ENCODE data around the gene CBLB. TPM values are rescaled to one million over a fixed set of nuclear protein-coding genes. Genes with fewer than 3 reads are reported as not detected.

CBLB gene
- total RNA-seq, 2 experiments from 2014 or later: 72.8 to 78.9 TPM

DNA sequence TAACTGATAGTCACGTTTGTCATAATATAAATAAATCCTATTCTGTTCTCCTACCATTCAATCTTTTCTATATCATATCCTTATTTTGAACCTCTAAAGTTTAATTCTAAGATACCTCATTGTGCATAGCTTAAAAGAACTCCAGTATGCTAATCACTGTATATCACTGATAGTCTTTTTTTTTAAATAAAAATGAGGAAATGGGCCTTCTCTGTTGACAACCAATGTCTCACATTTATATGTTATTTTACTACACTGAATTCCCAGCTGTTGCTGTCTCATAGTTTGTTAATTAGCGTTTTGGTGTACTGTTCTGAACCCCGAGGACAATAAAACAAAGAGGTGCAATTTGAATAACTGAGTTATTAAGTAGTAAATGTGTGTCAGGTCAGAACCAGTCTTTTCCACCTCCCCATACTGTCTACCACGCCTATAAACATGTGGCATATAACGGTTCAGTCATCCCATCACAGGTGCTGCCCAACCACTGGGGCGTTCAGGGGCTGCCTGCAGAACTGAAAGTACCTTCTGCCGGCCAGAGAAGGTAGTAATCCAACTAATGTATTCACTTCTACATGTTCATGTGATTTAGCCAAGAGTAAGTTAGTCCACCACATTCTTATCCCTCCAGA, 14.9 kb downstream of the CBLB start:
- Mint-ChIP-seq H3K27me3 (ENCODE audit: low read depth) (no peaks in the 10 kb centered on the region), H3K4me3 (no peak overlapping the region), H3K36me3 (ENCODE audit: low read depth) (peaks cover 42% of the 10 kb centered on the region), H3K9me3 (peaks cover 3% of the 10 kb centered on the region), H3K27ac (no peak overlapping the region), H3K4me1 (ENCODE audit: low read depth) (peaks cover 49% of the 10 kb centered on the region)
- CTCF ChIA-PET: no interaction called here
- intact Hi-C loops (cut with micrococcal nuclease): loop anchor here (1.0 kb wide), 1 partner anchor 9 kb away; no protein-coding TSS in a partner anchor
- DNase-seq: no peak

DNA sequence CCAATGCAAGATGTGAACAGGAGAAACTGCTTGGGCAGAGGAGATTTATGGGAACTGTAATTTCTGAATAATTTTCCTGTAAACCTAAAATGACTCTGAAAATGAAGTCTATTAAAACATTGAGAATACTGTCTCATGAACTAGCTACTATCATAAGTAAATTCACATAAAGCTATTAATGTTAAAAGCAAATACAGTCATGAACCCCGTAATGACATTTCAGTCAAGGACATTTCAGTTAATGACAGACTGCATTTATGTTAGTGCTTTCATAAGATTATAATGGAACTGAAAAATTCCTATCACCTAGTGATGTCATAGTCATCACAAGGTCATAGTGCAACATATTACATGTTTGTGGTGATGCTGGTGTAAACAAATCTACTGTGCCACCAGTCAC, 17.2 kb downstream of the CBLB start:
- peaks cover 48% of the 10 kb centered on the region for H3K36me3 Mint-ChIP-seq (ENCODE audit: low read depth)
- H3K4me3 Mint-ChIP-seq: no peak overlapping the region
- CTCF ChIA-PET: interaction anchor here (1.8 kb wide), 1 partner anchor 12 kb away, joined by 5 read pairs; no protein-coding TSS in a partner anchor
- no peak for DNase-seq
- H3K27ac Mint-ChIP-seq: no peak overlapping the region
- peaks cover 3% of the 10 kb centered on the region for H3K9me3 Mint-ChIP-seq
- no peaks in the 10 kb centered on the region for H3K27me3 Mint-ChIP-seq (ENCODE audit: low read depth)
- peaks cover 60% of the 10 kb centered on the region for H3K4me1 Mint-ChIP-seq (ENCODE audit: low read depth)
- intact Hi-C loops (cut with micrococcal nuclease): no loop called here

DNA sequence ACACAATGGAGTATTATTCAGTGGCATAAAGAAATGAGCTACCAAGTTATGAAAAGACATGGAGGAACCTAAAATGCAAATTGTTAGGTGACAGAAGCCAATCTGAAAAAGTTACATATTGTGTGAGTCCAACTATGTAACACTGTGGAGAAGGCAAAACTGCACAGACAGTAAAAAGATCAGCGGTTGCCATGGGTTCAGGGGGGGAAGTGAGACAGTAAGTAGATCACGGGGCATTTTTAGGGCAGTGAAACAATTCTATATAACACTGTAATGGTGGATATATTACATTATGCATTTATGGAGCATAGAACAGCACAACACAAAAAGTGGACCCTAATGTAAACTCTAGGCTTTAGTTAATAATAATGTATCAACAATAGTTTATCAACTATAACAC, 17.6 kb downstream of the CBLB start:
- Mint-ChIP-seq H3K4me1 (ENCODE audit: low read depth) (peaks cover 63% of the 10 kb centered on the region), H3K27ac (peak overlapping the region; percentile 51), H3K36me3 (ENCODE audit: low read depth) (peaks cover 47% of the 10 kb centered on the region), H3K9me3 (peaks cover 3% of the 10 kb centered on the region), H3K27me3 (ENCODE audit: low read depth) (no peaks in the 10 kb centered on the region), H3K4me3 (no peak overlapping the region)
- CTCF ChIA-PET: interaction anchor here (1.8 kb wide), 1 partner anchor 11 kb away, joined by 5 read pairs; no protein-coding TSS in a partner anchor
- no peak for DNase-seq
- intact Hi-C loops (cut with micrococcal nuclease): no loop called here

GRCh38 chr3:105850593-105850992, 18.2 kb downstream of the CBLB start:
- H3K4me3 Mint-ChIP-seq: no peak overlapping the region
- CTCF ChIA-PET: no interaction called here
- intact Hi-C loops (cut with micrococcal nuclease): loop anchor here (1.0 kb wide), 1 partner anchor 8 kb away; no protein-coding TSS in a partner anchor
- H3K27ac Mint-ChIP-seq: no peak overlapping the region
- H3K27me3 Mint-ChIP-seq (ENCODE audit: low read depth): no peaks in the 10 kb centered on the region
- peaks cover 61% of the 10 kb centered on the region for H3K4me1 Mint-ChIP-seq (ENCODE audit: low read depth)
- peaks cover 44% of the 10 kb centered on the region for H3K36me3 Mint-ChIP-seq (ENCODE audit: low read depth)
- no peak for DNase-seq
- peaks cover 3% of the 10 kb centered on the region for H3K9me3 Mint-ChIP-seq

- Mint-ChIP-seq H3K4me3 (no peak overlapping the region), H3K27ac (peak overlapping the region; percentile 15), H3K36me3 (ENCODE audit: low read depth) (peaks cover 38% of the 10 kb centered on the region), H3K27me3 (ENCODE audit: low read depth) (no peaks in the 10 kb centered on the region), H3K9me3 (no peaks in the 10 kb centered on the region), H3K4me1 (ENCODE audit: low read depth) (peaks cover 62% of the 10 kb centered on the region)
- DNase-seq: no peak
- CTCF ChIA-PET: no interaction called here
- intact Hi-C loops (cut with micrococcal nuclease): no loop called here
Observed at GRCh38 chr3:105848821-105849220, 20.0 kb downstream of the CBLB start.

DNA sequence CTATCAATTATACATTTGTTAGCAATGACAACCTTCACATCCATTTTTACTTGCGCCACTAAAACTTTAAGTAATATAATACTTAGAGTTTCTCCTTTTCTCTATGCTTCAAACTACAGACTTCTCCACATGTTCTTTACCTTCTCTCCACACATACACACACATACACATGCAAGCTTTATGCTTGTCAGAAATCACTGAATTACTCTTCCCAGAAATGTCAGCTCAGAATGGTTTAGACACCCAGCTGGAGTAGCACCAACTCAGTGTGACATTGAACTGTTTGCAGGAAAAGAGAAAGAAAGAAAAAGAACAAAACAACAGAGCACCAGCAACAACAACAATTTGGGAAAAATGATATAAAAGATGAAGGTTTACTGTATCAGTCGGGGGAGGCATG, 20.9 kb downstream of the CBLB start:
- intact Hi-C loops (cut with micrococcal nuclease): loop anchor here (1.0 kb wide), 1 partner anchor 21 kb away; no protein-coding TSS in a partner anchor
- H3K36me3 Mint-ChIP-seq (ENCODE audit: low read depth): peaks cover 32% of the 10 kb centered on the region
- CTCF ChIA-PET: no interaction called here
- no peak for DNase-seq
- no peaks in the 10 kb centered on the region for H3K27me3 Mint-ChIP-seq (ENCODE audit: low read depth)
- peaks cover 60% of the 10 kb centered on the region for H3K4me1 Mint-ChIP-seq (ENCODE audit: low read depth)
- H3K4me3 Mint-ChIP-seq: peak overlapping the region; percentile 3
- H3K9me3 Mint-ChIP-seq: no peaks in the 10 kb centered on the region
- H3K27ac Mint-ChIP-seq: peak overlapping the region; percentile 70

DNA sequence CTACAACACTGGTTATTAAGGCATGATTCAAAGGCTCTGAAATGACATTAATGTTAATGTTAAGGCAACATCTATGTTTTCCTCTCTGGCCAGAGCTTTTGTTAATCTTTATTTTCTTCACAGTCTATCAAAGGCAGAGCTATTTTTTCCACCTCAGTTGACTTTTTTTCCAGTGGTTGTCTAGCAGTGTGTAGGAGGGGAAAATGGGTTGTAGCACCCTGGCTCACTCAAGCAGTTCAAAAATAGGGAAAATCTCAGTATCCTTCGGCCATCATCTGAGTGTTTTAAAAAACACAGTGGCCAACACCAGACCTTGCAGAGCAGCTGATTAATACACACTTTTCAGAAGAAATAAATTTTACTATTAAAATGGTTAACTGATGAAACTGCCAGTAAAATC, 21.4 kb downstream of the CBLB start:
- CTCF ChIA-PET: interaction anchor here (0.7 to 0.8 kb wide), 2 partner anchors 27 to 324 kb away, joined by 4 to 6 read pairs; no protein-coding TSS in a partner anchor
- peak overlapping the region; percentile 70 for H3K27ac Mint-ChIP-seq
- peaks cover 30% of the 10 kb centered on the region for H3K36me3 Mint-ChIP-seq (ENCODE audit: low read depth)
- no peak for DNase-seq
- H3K27me3 Mint-ChIP-seq (ENCODE audit: low read depth): no peaks in the 10 kb centered on the region
- H3K4me1 Mint-ChIP-seq (ENCODE audit: low read depth): peaks cover 60% of the 10 kb centered on the region
- H3K4me3 Mint-ChIP-seq: peak overlapping the region; percentile 12
- H3K9me3 Mint-ChIP-seq: no peaks in the 10 kb centered on the region
- intact Hi-C loops (cut with micrococcal nuclease): loop anchor here (1.0 kb wide), 1 partner anchor 20 kb away; no protein-coding TSS in a partner anchor

DNA sequence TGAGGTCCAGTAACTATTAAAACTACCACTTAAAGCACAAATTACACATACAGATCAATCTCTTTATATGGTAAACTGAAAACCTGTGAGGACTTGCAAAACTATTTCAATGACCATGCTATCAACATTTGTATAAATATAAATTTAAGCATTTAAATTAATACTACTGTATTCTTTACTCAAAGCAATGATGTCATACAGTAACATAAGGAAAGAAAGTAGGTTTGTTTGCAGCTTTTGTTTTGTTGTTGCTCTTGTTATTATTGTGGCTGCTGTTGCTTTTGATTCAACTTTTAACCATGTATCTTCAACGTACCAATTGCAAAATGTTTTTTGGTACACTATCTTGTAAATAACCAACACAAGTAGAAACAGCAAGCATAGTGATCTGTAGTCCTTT, 22.0 kb downstream of the CBLB start:
- peaks cover 58% of the 10 kb centered on the region for H3K4me1 Mint-ChIP-seq (ENCODE audit: low read depth)
- CTCF ChIA-PET: interaction anchor here (0.7 to 0.8 kb wide), 2 partner anchors 27 to 325 kb away, joined by 4 to 6 read pairs; no protein-coding TSS in a partner anchor
- DNase-seq: no peak
- no peak overlapping the region for H3K4me3 Mint-ChIP-seq
- H3K36me3 Mint-ChIP-seq (ENCODE audit: low read depth): peaks cover 34% of the 10 kb centered on the region
- intact Hi-C loops (cut with micrococcal nuclease): loop anchor here (1.0 kb wide), 1 partner anchor 20 kb away; no protein-coding TSS in a partner anchor
- H3K27ac Mint-ChIP-seq: peak overlapping the region; percentile 70
- H3K27me3 Mint-ChIP-seq (ENCODE audit: low read depth): no peaks in the 10 kb centered on the region
- no peaks in the 10 kb centered on the region for H3K9me3 Mint-ChIP-seq

DNA sequence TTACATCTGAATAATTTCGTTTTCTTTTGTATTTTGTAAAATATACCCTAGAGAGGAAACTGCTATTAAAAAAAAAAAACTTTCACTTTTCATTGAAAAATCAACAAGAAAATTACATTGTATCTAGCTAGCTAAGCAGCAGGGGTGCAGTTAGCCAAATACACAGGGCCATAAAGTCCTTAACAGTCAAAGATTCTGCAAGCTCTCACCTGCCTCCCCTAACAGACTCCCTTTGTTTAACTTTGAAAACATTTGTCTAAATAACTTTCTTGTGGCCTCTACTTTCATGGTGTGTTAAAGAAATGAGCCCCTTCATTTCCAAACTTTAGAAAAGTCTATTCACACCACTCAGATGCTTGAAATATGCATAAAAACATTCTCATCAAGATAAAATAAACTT, 23.3 kb downstream of the CBLB start:
- peaks cover 28% of the 10 kb centered on the region for H3K36me3 Mint-ChIP-seq (ENCODE audit: low read depth)
- no peaks in the 10 kb centered on the region for H3K27me3 Mint-ChIP-seq (ENCODE audit: low read depth)
- peaks cover 49% of the 10 kb centered on the region for H3K4me1 Mint-ChIP-seq (ENCODE audit: low read depth)
- intact Hi-C loops (cut with micrococcal nuclease): no loop called here
- no peak for DNase-seq
- no peak overlapping the region for H3K4me3 Mint-ChIP-seq
- H3K9me3 Mint-ChIP-seq: no peaks in the 10 kb centered on the region
- CTCF ChIA-PET: no interaction called here
- H3K27ac Mint-ChIP-seq: peak overlapping the region; percentile 56

DNA sequence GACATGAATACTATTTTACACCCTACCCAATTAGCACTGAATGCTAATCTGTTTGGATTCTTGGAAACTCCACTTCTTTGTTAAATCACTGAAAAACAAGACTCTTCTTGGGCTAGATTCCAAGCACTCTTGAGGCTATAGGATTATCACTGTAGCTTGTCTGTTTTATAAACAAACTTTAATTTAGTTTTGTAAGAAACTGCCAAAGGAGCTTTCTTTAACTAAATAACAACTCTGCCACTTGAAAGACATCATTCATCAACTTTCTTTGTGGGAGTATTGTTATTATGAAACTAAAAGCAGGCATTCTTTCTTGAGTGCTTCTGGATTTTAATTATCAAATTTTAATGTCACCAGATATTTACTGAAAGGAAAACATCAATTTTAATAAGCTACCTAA, 24.1 kb downstream of the CBLB start:
- H3K27ac Mint-ChIP-seq: no peak overlapping the region
- peaks cover 53% of the 10 kb centered on the region for H3K4me1 Mint-ChIP-seq (ENCODE audit: low read depth)
- CTCF ChIA-PET: no interaction called here

GRCh38 chr3:105843994-105844393, 24.8 kb downstream of the CBLB start:
- Mint-ChIP-seq H3K9me3 (no peaks in the 10 kb centered on the region), H3K36me3 (ENCODE audit: low read depth) (peaks cover 34% of the 10 kb centered on the region), H3K27me3 (ENCODE audit: low read depth) (no peaks in the 10 kb centered on the region), H3K27ac (no peak overlapping the region), H3K4me3 (no peak overlapping the region), H3K4me1 (ENCODE audit: low read depth) (peaks cover 52% of the 10 kb centered on the region)
- CTCF ChIA-PET: no interaction called here
- no peak for DNase-seq
- intact Hi-C loops (cut with micrococcal nuclease): loop anchor here (1.0 kb wide), 1 partner anchor 9 kb away; no protein-coding TSS in a partner anchor

More for the DNA sequence above, 24.1 kb downstream of the CBLB start:
- H3K4me3 Mint-ChIP-seq: no peak overlapping the region
- intact Hi-C loops (cut with micrococcal nuclease): loop anchor here (1.0 kb wide), 1 partner anchor 9 kb away; no protein-coding TSS in a partner anchor
- no peaks in the 10 kb centered on the region for H3K27me3 Mint-ChIP-seq (ENCODE audit: low read depth)
- H3K36me3 Mint-ChIP-seq (ENCODE audit: low read depth): peaks cover 31% of the 10 kb centered on the region
- H3K9me3 Mint-ChIP-seq: no peaks in the 10 kb centered on the region
- no peak for DNase-seq

DNA sequence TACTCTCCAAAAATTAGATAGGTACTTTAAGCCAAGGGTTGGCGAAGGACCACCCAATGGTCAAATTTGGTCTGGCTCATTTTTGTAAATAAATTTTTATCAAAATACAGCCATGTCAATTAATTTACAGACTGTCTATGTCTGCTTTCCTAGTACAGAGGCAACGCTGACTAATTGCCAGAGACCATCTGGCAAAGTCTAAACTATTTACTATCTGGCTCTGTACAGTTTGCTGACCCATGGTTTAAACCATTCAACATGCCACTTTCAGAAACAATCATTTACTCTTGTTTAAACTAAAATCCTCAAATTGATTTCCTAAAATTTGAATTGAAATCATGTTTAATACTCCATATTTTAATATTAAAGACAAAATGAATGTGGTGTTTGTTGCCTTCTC, 25.9 kb downstream of the CBLB start:
- Mint-ChIP-seq H3K4me1 (ENCODE audit: low read depth) (peaks cover 53% of the 10 kb centered on the region), H3K27me3 (ENCODE audit: low read depth) (no peaks in the 10 kb centered on the region), H3K4me3 (no peak overlapping the region), H3K36me3 (ENCODE audit: low read depth) (peaks cover 37% of the 10 kb centered on the region), H3K27ac (no peak overlapping the region), H3K9me3 (no peaks in the 10 kb centered on the region)
- no peak for DNase-seq
- intact Hi-C loops (cut with micrococcal nuclease): no loop called here
- CTCF ChIA-PET: no interaction called here

GRCh38 chr3:105842449-105842848, 26.4 kb downstream of the CBLB start:
- Mint-ChIP-seq H3K9me3 (no peaks in the 10 kb centered on the region), H3K27ac (peak overlapping the region; percentile 26), H3K36me3 (ENCODE audit: low read depth) (peaks cover 35% of the 10 kb centered on the region), H3K4me3 (no peak overlapping the region), H3K4me1 (ENCODE audit: low read depth) (peaks cover 52% of the 10 kb centered on the region), H3K27me3 (ENCODE audit: low read depth) (no peaks in the 10 kb centered on the region)
- DNase-seq: no peak
- CTCF ChIA-PET: no interaction called here
- intact Hi-C loops (cut with micrococcal nuclease): no loop called here

Data from activated naive CD4-positive, alpha-beta T cell treated with anti-CD3 and anti-CD28 coated beads for 36 hours (primary cell).